Measurements from ENCODE around the gene CD164L2. TPM values are rescaled to one million over a fixed set of nuclear protein-coding genes. Genes with fewer than 3 reads are reported as not detected.
A peak's percentile ranks its signal among the peaks of the same experiment; 100 is the strongest.

Gene CD164L2
- total RNA-seq, 1 experiment from 2014 or later: not detected

DNA sequence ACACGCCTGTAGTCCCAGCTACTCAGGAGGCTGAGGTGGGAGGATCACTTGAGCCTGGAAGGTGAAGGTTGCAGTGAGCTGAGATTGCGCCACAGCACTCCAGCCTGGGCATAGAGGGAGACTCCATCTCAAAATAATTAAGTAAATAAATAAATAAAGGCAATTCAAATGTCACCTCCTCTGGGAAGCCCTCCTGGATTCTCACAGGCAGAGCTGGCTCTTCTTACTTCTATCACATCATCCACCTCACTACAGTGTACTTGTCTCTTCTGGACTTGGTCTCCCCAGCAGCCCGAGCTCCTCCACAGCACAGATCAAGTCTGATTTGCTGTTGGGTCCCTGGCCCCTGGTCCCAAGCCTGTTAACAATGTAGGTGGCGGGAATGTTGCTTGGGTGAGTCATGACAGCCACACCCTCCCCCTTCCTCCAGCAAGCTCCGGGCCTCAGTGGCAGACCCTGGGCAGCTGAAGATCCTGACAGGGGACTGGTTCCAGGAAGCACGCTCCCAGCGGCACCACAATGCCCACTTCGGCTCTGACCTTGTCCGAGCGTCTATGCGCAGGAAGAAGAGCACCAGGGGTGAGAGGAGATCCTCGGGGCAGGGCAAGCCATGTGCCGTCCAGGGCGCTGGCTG is 36.0 kb downstream of the CD164L2 start:
- DNase-seq (ENCODE audit: low read depth): peak; percentile 15

GRCh38 chr1:27346357-27346756 is 36.8 kb downstream of the CD164L2 start:
- DNase-seq (ENCODE audit: low read depth): no peak

DNA sequence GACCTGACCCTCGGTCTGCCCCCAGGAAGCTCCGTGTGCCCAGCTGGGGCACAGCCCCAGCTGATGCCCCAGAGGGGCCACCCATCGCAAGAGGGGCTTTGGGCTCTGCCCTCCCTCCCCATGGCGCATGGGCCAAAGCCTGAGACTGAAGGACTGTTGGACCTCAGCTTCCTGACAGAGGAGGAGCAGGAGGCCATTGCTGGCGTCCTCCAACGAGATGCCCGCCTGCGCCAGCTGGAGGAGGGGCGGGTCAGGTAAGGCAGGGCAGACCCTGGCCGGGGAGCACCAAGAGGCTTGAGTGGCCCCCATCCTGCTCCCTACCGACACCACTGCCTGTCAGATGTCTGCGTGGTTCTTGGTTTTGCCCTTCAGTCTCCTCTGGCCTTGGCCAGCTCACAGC is 37.9 kb downstream of the CD164L2 start:
- DNase-seq (ENCODE audit: low read depth): no peak

GRCh38 chr1:27343639-27344025 is 39.5 kb downstream of the CD164L2 start:
- DNase-seq (ENCODE audit: low read depth): no peak

DNA sequence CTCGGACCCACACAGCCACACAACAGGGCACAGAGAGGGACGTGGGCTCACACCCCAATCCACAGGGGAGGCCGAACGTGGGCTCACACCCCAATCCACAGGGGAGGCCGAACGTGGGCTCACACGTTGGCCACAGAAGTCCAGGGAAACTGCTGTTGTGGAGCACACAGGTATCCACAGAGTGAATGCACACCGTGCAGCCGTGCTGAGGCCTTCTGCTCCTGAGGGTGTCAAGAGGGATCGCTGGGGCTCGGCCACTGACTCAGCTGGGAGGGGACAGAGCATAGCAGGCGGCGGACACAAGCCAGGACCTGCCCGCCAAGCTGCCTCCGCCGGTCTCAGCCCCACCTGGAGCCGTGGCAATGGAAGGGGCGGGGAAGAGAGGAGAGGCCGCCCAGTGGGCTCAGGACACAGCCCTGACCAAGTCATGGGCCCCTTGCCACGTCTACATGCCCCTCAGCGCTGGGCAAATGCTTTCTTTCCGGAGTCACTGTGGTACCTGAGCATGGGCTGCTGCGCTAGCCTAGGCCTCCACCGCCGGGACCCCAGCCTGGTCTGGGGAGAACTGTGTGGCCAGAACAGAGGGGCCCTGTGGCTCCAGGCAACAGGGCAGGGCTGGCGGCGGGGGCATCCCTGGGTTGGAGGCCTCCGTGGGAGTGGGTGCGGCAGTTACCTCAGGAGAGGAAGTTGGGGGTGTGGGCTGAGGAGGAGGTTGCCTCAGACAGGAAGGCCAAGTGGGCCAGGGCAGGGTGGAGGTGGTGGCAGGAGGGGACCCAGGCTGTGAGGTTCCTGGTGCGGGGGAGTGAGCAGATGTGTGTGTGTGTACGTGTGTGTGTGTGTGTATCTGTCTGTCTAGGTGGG is 40.1 kb downstream of the CD164L2 start:
- no peak for DNase-seq (ENCODE audit: low read depth)

- DNase-seq (ENCODE audit: low read depth): no peak
Measured at GRCh38 chr1:27342391-27342777, 40.7 kb downstream of the CD164L2 start.

GRCh38 chr1:27341525-27342252 is 41.4 kb downstream of the CD164L2 start, which contains the start of gene SYTL1:
SYTL1 (plus strand) TSS chr1:27342022; CDS start chr1:27345335, 3,313 bp downstream.
- peak; percentile 61 for DNase-seq (ENCODE audit: low read depth)

- DNase-seq (ENCODE audit: low read depth): no peak
Measured at GRCh38 chr1:27339213-27339612, 43.9 kb downstream of the CD164L2 start.

DNA sequence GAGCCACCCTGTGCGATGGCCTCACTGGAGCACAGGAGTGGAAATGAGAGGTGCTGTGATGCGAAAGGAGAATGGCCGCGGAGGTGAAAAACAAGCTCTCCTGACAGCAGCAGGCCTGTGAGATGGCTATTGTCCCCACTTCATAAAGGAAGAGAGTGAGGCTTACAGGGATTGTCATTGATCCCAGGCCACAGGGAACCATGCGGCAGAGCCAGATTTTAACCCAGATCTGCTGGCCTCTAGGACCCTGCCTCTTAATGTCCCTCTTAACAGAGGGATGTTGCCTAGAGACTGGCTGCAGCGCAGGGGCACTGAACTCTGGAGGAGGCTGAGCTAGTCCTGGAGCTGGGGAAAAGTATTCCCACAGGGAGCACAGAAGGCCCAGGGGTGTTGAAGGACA is 44.4 kb downstream of the CD164L2 start:
- no peak for DNase-seq (ENCODE audit: low read depth)

DNA sequence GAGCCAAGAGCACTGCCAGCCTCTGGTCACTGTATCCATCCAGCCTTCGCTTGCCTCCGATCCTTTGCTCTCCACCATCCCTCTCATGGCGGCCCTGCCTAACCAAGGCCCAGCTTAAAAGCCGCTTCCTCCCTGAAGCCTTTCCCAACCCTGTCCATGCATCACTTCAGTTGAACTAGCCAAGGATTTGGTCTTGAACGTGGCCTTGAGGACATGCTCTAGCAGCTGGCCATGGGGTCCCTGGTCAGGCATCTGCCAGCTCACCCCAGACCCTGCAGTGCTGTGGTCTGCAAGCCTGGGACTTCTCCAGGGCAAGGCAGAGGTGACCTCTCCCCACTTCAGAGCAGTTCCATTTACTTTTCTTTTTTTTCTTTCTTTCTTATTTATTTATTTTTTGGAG is 46.4 kb downstream of the CD164L2 start:
- no peak for DNase-seq (ENCODE audit: low read depth)

- no peak for DNase-seq (ENCODE audit: low read depth)
Measured at GRCh38 chr1:27335506-27336422, 47.4 kb downstream of the CD164L2 start.

GRCh38 chr1:27333717-27334279 is 49.3 kb downstream of the CD164L2 start:
- no peak for DNase-seq (ENCODE audit: low read depth)

- DNase-seq (ENCODE audit: low read depth): no peak
Measured at GRCh38 chr1:27332536-27333281, 50.4 kb downstream of the CD164L2 start.

DNA sequence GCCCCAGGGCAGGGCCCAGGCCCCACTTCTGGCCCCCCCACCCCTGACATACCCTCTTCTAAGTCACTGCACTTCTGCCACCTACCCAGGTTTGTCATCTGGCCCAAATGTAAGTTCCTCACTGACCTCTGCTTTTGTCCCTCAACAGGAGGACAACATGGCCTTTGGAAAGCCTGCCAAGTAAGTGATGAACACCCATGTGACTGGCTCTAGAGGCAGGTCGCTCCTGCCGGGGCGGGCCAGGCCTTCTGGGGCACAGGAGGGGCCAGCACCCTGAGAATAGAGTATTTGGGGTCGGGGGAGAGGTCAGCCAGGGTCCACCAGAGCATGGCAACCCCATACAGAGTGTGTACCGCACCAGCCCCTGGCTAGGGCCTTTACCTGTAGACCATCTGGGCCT is 51.2 kb downstream of the CD164L2 start:
- no peak for DNase-seq (ENCODE audit: low read depth)

DNA sequence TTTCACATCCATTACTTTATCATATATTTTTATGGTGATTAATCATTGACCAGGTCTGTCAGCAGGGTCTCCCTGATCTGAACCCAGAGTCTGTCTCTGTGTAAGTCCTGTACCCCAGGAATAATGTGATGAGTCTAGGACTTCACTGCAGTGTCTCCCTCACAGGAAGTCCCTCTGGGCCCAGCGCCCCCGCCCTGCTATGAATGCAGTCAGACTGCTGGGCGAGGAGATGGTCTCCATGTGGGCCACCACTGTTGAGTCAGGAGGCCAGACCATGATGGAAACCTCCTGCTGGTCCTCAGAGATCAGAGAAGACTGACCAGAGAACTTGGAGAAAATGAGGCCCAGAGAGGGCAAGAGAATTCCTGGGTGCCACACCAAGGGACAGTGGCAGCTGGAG is 51.7 kb downstream of the CD164L2 start:
- no peak for DNase-seq (ENCODE audit: low read depth)

- no peak for DNase-seq (ENCODE audit: low read depth)
Measured at GRCh38 chr1:27330786-27331185, 52.3 kb downstream of the CD164L2 start.
